K562 (cell line): ENCODE measurements around the gene HDHD3.

Experiments
- YBX1 ChIP-seq: fragments of 450-650 bp; IDR thresholded peaks from 2 replicates; pipeline ENCODE4 v1.7.1; 2016; ENCODE audit warnings: mild to moderate bottlenecking
- ZNF253 ChIP-seq: fragments of 250-450 bp; sonication (Bioruptor Pico); conservative IDR thresholded peaks from 2 replicates; pipeline ENCODE4 v1.6.1; 2021; ENCODE audit warnings: mild to moderate bottlenecking

GRCh38 chr9:113391917-113392316 lies 15.1 kb upstream of the HDHD3 start:
- no peak for TF ChIP-seq YBX1
- TF ChIP-seq ZNF253 = no peak
